Heart right ventricle (tissue), 16 donors: Measurements from ENCODE around the gene USP3. TPM values are rescaled to one million over a fixed set of nuclear protein-coding genes. Genes with fewer than 3 reads are reported as not detected.

Experiments
- ATAC-seq, 8 donors: fragments of 200-7000 bp; cut with Tn5 transposase; one replicate each; pipeline ENCODE4 v1.9.1; 2020; ENCODE audit warnings: mild to moderate bottlenecking in 8 of 8, moderate library complexity in 8 of 8, moderate number of reproducible peaks in 1 of 8
- DNase-seq, 2 donors: peaks; one replicate each; pipeline ENCODE4 v3.0.0-alpha.2; 2020
- H3K27ac ChIP-seq, 10 donors: fragments of 200-600 bp; sonication (generic) in 2 of 10; one replicate each; pipeline versions ENCODE4 v1.5.0 to v1.8.0; 2020 to 2022; ENCODE audit warnings: mild to moderate bottlenecking in 3 of 10
- H3K27me3 ChIP-seq, 7 donors: fragments of 200-600 bp; one replicate each; pipeline ENCODE4 v1.8.0; 2021 to 2022; ENCODE audit warnings: mild to moderate bottlenecking in 2 of 7
- H3K36me3 ChIP-seq, 9 donors: fragments of 200-600 bp; sonication (generic) in 1 of 9; one replicate each; pipeline versions ENCODE4 v1.5.0 to v1.8.0; 2020 to 2022; ENCODE audit warnings: mild to moderate bottlenecking in 2 of 9
- H3K4me1 ChIP-seq, 9 donors: fragments of 200-600 bp; sonication (generic) in 1 of 9; one replicate each; pipeline versions ENCODE4 v1.5.0 to v1.8.0; 2020 to 2022; ENCODE audit warnings: mild to moderate bottlenecking in 4 of 9
- H3K4me3 ChIP-seq, 10 donors: fragments of 200-600 bp; sonication (generic) in 2 of 10; one replicate each; pipeline versions ENCODE4 v1.5.0 to v1.8.0; 2020 to 2022; ENCODE audit warnings: mild to moderate bottlenecking in 7 of 10, moderate library complexity in 2 of 10
- H3K9me3 ChIP-seq, 11 donors: fragments of 200-600 bp in 10 of 11; sonication (generic) in 2 of 11; one replicate each; pipeline versions ENCODE4 v1.5.0 to v1.8.0; 2013 to 2022; ENCODE audit warnings: mild to moderate bottlenecking in 2 of 11, control low read depth in 1 of 11, moderate library complexity in 1 of 11
- CTCF ChIP-seq, 9 donors: fragments of 200-600 bp; sonication (generic) in 2 of 9; IDR thresholded peaks; one replicate each; pipeline versions ENCODE4 v1.5.0 to v1.8.0; 2021 to 2022; ENCODE audit warnings: antibody characterized with exemption in 9 of 9, mild to moderate bottlenecking in 5 of 9, moderate library complexity in 1 of 9
- WGBS, 2 donors: extraction: QIAGEN DNeasy Blood & Tissue Kit; methylation state at CpG; one replicate each; pipeline ENCODE4 v1.1.7; 2013; ENCODE audit warnings: inconsistent platforms in 1 of 2; 5-methylcytosine and 5-hydroxymethylcytosine counted together
- intact Hi-C, 10 donors: fragments of 100-400 bp; cut with DNase I; formaldehyde crosslinking; loops; one replicate each; pipeline versions ENCODE4 v1.11.1 to v1.14.2; 2022
- polyA plus RNA-seq, 2 donors: library from polyadenylated mRNA; stranded (reverse); fragments of 200-250 nt; gene quantifications; one replicate each; pipeline ENCODE4 v1.2.3, GENCODE V29; 2013
- total RNA-seq, 10 donors: library from RNA; stranded (reverse); fragmentation: NEBNext Ultra II Directional in 3 of 10; extraction: Animal tissue kit (Norgen Biotek cat#: 25700) in 3 of 10; gene quantifications; one replicate each; pipeline versions ENCODE4 v1.2.1 to v1.2.4, GENCODE V29; 2021 to 2023
- donor health status: Arrhythmogenic right ventricular cardiomyopathy.
- donor health status: ischemic (EF 13 %, LVEDD 7.1; RV severe dilation, severe dysfunction).
- donor health status: healthy with polysubstance abuse.
- donor health status: DM: no; HTN: yes; CAD: no.
- donor health status: DM: no; HTN: no; CAD: no.
- donor health status: ischemic (EF 25% LVEDD 6.9; RV normal size, moderate dysfunction).
- donor health status: ischemic (EF 25% LVEDD 5.7; RV mildly dilated, moderate dysfunction).
- donor health status: healthy.
- donor health status: DM: yes; HTN: yes; CAD: no.
- donor health status: Ischemic cardiomyopathy.
- donor health status: ischemic (EF 35%, LVEDD 5.7; RV mildly dilated, moderate dysfunction).
- donor health status: nonischemic (EF 11% LVEDD 7.7; RV severe dilation, severe dysfunction).
- donor health status: DM: yes; HTN: yes; CAD: no.
- donor health status: PGD.
- donor health status: ischemic (EF 29% LVEDD 5.4; RV normal size, mild dysfunction).
- donor health status: nonischemic (EF 23%, LVEDD 6.1; RV moderate dilation, normal function).

The USP3 gene
- total and polyA plus RNA-seq, 12 donors: 8.4 to 23.7 (median 16.6) TPM

GRCh38 chr15:63524316-63525015 lies 20.1 kb downstream of the USP3 start:
- H3K9me3 ChIP-seq: no peaks in the 10 kb centered on the region
- H3K4me3 ChIP-seq: no peak overlapping the region
- no peak for ATAC-seq
- WGBS, 2 donors: 96 to 99% methylated on average over 5 of the region's 5 CpGs
- no peaks in the 10 kb centered on the region for H3K36me3 ChIP-seq
- intact Hi-C loops: no loop called here
- no peak for TF ChIP-seq CTCF (IDR thresholded peaks at IDR 0.05)
- DNase-seq: no peak
- no peak overlapping the region for H3K27ac ChIP-seq
- H3K4me1 ChIP-seq: peaks cover 0 to 71% (median 53%) of the 10 kb centered on the region in 9 donors
- no peaks in the 10 kb centered on the region for H3K27me3 ChIP-seq

GRCh38 chr15:63526401-63526800 lies 22.0 kb downstream of the USP3 start:
- H3K4me3 ChIP-seq: no peak overlapping the region
- WGBS, 2 donors: 85 to 91% methylated on average over 1 of the region's 1 CpG
- H3K27ac ChIP-seq: no peak overlapping the region
- no peak for TF ChIP-seq CTCF (IDR thresholded peaks at IDR 0.05)
- intact Hi-C loops: no loop called here
- H3K9me3 ChIP-seq: no peaks in the 10 kb centered on the region
- ATAC-seq: no peak
- peaks cover 0 to 68% (median 43%) of the 10 kb centered on the region in 9 donors for H3K4me1 ChIP-seq
- H3K27me3 ChIP-seq: no peaks in the 10 kb centered on the region
- no peak for DNase-seq
- no peaks in the 10 kb centered on the region for H3K36me3 ChIP-seq

- TF ChIP-seq CTCF (IDR thresholded peaks at IDR 0.05): no peak
- intact Hi-C loops: no loop called here
- no peak overlapping the region for H3K27ac ChIP-seq
- H3K4me1 ChIP-seq: peaks cover 0 to 68% (median 26%) of the 10 kb centered on the region in 9 donors
- DNase-seq: no peak
- no peaks in the 10 kb centered on the region for H3K27me3 ChIP-seq
- 73 to 82% methylated on average over 4 of the region's 4 CpGs for WGBS, 2 donors
- no peak overlapping the region for H3K4me3 ChIP-seq
- H3K9me3 ChIP-seq: no peaks in the 10 kb centered on the region
- no peak for ATAC-seq
- H3K36me3 ChIP-seq: no peaks in the 10 kb centered on the region
These were observed 23.8 kb downstream of the USP3 start for GRCh38 chr15:63528138-63528659.

- Histone ChIP-seq H3K27ac (no peak overlapping the region), H3K4me3 (no peak overlapping the region), H3K27me3 (no peaks in the 10 kb centered on the region), H3K4me1 (peaks cover 0 to 54% (median 11%) of the 10 kb centered on the region in 9 donors), H3K9me3 (no peaks in the 10 kb centered on the region), H3K36me3 (no peaks in the 10 kb centered on the region)
- no peak for TF ChIP-seq CTCF (IDR thresholded peaks at IDR 0.05)
- DNase-seq: no peak
- WGBS, 2 donors: 92 to 94% methylated on average over 7 of the region's 7 CpGs
- no peak for ATAC-seq
- intact Hi-C loops: no loop called here
These were observed 25.8 kb downstream of the USP3 start for GRCh38 chr15:63530235-63530634.
